Measurements from ENCODE around the gene CIDEB.
"Not testable (repeated sequence)": the region's sequence is repeated elsewhere in the genome, so short reads cannot be mapped to it uniquely, and the experiment has no call there.

CIDEB gene

DNA sequence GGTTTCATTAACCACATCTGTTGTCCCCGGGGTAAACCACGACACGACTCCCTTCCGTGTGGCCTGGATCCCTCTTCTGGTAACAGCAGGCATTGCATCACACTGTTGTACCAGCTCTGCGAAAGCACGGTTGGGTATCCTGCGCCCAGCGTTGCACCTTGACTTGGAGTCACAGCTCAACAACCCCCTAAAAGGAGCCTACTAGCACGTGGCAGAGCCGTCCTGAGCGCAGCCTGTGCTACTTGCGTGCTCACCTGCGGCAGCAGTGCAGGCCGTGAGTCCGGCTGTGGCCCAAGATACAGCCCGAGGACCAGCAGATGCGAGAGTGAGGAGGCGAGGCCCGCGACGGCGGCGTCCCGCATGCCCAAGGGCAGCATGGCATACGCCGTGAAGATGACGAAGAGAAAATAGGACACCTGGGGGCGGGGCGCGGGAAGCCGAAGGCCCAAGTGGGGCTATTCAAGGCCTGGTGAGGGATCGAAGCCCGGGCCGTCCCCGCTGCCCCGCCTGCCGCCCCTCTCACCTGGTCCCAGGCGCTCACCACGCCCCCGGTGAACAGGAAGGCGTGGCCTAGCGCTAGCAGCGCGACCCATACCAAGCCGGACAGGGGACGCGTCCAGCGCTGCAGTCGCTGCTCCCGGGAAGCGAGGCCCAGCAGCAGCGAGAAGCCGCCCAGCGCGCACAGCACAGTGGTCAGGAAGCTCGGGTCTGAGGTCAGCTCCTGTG is 24.7 kb upstream of the CIDEB start:
- DNase-seq (ENCODE audit: low spot score) = peak; percentile 85

DNA sequence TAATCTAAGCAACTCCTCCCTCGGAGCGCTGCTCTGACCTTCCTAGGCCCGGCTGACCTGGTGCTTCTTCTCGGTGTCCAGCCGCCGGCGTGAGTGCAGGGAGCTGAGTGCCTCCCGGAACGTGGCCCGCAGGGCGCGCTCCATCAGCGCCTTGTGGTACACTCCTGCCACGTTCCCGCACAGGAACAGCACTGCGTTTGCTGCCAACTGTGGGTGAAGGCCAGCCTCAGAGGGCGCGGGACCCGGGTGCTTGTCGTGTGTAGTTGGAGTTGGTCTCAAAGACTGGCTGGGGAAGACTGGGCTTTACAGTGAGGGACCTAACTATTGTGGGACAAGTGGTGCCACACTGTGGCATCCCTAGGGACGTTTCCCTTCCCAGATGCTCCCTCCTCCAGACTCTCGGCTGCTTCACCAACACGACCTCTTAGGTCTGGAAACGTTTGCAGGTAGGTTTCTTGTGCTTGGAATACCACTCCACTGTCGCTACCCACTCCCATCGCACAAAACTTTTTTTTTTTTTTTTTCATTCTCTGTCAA is 24.0 kb upstream of the CIDEB start:
- DNase-seq (ENCODE audit: low spot score) = no peak

DNA sequence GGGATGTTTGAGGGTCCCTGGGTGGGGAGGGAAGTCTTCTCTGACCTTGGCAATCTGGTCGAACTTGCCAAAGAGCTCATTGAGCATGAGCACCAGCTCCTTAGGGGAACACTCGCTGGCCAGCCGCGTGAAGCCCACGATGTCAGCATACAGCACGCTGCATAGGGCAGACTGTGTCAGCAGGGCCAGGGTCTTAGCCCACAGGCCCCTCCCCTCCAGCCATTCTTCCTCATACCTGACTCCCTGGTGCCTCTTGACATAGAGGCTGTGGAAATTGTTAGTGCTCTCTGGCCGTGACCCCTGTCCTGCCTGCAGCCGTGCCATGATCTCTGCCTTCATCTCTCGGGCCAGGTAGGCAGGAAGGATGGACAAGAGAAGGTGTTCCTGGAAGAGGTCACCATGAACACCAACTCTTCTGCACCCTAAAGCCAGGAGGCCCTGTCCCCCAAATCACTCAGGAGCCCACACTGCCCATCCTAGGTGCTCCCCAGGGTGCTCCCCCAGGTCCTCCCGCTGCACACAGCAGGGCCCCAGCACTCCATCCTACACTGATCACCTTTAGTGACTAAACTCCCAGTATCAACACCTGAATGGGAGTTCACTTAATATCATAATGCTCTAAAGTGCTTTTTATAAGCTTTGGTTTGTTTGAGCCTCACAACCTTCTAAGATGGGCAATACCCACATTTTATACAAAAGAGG is 23.3 kb upstream of the CIDEB start:
- DNase-seq (ENCODE audit: low spot score) = no peak

DNA sequence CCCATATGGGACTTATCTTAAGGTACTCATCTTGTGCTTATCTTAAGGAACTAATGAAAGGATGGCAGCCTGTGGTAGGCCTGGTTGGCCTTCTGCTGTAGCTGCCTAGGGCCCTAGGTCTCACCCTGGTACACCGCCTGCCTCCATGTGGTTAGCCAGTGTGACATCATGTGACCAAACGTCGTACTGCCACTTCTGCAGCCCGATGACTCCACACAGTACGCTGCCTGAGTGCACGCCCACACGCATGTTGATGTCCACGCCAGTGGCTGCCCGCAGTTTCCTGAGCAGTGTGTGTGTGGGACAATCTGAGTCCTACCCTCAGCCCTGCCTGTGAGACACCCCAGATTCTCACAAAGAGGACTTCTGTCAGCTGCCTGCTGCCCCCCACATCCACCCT is 22.0 kb upstream of the CIDEB start:
- DNase-seq (ENCODE audit: low spot score) = no peak

DNA sequence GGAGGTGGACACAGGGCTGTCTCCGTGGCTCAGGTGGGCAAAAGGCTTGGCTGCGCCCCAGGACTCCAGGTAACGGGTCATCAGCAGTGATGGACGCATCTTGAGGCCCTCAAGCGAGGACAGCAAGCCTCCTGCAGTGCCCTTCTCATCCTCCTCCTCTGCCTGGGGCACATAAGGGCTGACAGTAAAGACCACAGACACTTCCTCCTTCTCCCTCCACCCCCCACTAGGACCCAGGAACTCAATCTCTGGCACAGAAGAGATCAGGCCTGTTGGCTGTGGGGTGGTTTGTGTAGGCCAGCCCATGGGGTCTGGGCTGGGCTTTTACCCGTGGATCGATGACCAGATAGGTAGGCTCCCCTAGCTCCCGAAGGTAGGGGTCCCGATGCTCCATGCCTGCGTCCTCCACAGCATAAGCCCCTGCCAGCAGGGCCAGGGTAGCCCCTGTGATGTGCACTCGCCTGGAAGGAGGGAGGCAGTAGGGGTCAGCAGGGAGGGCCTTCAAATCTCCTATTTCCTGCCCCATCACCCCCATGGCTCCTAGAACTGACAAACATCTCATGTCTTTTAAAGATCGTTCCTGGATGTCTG is 21.4 kb upstream of the CIDEB start:
- DNase-seq (ENCODE audit: low spot score) = no peak

DNA sequence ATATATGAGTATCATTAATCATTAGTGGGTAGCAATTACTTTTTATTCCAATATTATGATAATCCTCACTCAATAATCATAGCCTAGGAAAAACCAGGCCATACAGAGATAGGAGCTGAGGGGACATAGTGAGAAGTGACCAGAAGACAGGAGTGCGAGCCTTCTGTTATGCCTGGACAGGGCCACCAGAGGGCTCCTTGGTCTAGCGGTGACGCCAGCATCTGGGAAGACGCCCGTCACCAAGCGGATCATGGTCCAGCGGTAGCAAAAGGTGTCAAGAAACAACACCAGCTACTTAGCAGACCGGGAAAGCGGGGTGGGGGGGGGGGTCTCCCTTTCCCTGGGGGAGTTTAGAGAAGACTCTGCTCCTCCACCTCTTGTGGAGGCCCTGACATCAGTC is 20.1 kb upstream of the CIDEB start:
- DNase-seq (ENCODE audit: low spot score) = not testable (repeated sequence)

DNA sequence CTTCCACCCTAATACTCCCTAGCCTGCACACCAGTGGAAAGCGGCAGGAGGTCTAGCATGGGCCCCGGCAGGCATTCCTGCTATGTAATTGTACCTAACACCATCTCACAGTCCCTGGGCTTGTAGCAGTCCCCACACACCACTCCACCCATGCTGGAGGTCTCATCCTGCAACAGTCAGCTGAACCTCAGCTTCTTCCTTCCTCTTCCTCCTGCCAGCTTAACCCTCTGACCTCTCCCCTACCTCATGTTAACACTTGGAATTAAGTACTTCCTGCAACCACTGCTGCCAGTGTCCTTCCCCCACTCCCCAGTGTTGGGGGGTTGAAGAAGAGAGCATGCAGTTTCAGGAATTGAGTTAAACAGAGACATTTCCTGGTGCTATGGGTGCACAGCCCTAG is 19.5 kb upstream of the CIDEB start:
- no peak for DNase-seq (ENCODE audit: low spot score)

DNA sequence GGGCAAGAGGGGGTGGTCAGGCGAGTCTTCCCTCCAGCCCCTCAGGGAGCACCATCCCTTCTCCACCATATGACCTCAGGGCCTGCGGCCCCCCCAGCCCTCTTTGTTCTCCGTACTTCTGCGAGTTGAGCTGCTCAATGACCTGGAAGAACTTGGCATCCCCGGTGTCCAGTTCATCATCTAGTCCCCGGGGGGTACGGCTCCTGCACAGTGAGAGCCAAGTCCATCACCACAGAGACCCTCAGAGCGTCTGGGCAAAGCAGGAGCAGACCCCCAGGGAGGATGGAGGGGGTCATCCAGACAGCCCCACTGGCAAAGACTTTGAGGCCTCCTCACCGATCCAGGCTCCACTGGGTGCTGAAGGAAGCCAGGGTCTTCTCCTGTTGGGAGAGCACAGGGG is 18.2 kb upstream of the CIDEB start:
- DNase-seq (ENCODE audit: low spot score) = no peak

DNA sequence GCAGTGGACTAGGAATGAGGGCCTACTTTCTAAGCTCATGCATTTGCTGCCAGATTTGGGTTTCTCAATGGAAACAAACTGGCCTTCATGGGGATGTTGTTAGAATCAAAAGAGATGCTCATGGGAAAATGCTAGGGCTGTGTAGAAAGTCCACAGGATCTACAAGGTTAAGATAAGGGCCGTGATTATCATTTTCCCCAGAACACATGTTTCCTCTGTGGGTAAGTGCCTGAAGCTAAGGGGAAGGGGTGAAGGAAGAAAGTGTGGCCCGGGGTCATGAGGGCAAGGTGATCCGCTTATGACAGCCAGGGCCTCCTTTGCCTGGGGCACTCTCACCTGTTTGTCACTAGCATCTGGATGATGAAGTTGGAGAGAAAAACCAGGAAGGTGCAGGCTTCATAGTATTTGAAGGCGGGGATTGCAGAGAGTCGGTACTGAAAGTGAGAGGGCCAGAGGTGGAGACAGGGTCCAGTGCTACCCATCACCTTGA is 17.3 kb upstream of the CIDEB start:
- DNase-seq (ENCODE audit: low spot score) = no peak

DNA sequence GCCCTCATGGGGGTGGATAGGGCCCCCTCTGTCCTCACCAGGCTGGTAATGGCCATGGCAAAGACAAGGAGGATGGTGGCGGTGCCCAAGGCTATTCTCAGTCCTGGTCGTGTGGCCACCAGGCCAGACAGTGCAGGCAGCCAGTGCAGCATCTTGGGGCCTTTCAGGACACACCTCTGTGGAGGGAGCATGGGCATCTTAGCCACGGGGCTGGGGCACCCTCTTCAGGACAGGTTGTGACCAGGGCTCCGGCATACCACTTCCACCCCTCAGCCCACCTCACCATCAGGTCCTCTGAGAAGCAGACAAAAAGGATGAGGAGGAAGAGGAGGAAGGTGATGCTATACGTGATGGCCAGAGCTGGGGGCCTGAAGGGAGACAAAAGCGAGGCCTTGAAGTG is 16.2 kb upstream of the CIDEB start:
- DNase-seq (ENCODE audit: low spot score) = no peak

DNA sequence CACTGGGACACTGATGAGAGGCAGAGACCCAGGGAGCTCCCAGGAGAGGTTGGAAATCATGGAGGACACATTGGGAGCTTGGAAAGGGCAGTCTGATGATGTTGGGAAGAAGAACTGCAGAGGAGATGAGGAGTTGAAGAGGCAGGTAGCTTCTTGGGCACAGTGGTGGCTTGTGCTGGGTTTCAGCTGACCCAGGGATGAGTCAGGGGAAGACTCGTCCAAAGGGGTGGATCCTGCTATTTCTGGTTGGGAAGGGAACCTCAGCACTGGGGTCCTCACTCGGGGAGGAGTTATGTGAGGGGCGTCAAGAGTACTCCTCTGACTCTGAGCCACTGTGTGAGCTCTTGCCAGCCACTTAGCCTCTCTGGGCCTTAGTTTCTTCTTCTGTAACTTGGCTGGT is 15.6 kb upstream of the CIDEB start:
- no peak for DNase-seq (ENCODE audit: low spot score)

DNA sequence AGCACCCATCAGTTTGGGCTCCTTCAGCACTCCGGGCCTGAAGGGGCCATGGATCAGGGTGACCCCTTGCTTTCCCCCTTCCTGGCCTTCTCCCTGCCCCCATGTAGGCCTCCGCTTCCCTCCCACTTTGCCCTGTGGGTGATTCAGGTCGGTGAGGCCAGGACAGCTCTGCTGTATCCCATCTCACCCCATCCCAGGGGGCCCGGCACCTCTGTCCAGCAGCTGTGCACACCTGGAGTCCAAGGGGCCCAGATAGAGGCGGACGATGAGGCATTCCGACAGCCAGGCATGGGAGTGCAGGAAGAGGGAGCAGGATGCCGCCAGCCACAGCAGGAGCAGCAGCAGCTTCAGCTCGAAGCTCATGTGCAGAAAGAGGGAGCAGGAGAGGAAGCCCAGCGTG is 14.9 kb upstream of the CIDEB start:
- no peak for DNase-seq (ENCODE audit: low spot score)

DNA sequence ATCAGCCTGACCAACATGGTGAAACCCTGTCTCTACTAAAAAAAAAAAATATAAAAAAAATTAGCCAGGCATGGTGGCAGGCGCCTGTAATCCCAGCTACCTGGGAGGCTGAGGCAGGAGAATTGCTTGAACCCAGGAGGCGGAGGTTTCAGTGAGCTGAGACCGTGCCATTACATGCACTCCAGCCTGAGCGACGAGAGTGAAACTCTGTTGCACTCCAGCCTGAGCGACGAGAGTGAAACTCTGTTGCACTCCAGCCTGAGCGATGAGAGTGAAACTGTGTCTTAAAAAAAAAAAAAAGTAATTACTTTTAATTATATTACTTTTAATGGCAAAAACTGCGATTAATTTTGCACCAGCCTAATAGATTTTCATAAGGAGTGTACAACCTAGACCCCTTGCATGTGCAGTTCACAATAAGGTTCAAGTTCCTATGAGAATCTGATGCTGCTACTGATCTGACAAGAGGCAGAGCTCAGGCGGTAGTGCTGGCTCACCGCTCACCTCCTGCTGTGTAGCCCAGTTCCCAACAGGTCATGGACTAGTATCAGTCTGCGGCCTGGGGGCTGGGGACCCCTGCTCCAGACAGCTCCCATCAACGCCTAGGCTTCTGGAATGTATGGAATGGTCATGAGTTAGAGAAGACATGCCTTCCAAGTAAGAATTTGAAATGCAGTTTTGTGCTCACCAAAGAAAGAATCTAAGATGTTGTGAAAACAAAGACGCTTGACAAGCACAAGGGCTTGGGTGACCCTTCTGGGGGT is 13.6 kb upstream of the CIDEB start:
- DNase-seq (ENCODE audit: low spot score) = no peak

DNA sequence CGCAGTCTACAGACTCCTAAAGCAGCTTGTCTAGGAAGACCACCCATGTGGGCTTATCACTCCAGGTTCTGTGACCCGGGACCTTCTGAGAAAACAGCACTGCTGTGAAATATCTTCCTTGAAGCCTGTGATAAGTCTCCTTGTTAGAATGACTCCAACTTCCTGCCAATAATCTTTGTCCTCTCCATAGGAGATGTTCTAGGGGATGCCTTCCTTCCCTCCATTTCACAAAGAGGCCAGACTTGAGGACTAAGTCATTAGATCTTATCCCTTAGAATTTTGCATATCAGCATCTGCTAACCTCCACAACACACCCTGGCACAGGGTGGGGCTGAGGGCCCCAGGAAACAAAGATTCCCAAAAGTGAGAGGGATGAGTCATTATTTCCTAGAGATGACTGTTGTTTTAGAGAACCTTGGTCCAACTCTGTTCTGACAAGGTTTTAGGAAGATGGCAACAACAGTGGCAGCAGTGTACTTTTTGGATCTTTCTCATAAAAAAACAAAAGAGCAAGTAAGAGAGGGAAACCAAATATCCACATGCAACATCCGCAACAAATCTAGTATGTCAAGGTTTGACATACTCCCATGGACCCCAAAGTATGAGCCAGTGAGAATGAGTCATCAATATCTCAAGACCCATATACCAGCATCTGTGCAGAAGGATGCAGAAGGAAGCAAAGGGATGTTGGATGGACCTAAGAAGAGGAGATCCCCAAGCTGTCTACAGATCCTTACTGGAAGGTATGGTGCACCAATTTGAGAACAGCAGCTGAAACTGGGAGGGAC is 9.6 kb upstream of the CIDEB start:
- peak; percentile 65 for DNase-seq (ENCODE audit: low spot score)

DNA sequence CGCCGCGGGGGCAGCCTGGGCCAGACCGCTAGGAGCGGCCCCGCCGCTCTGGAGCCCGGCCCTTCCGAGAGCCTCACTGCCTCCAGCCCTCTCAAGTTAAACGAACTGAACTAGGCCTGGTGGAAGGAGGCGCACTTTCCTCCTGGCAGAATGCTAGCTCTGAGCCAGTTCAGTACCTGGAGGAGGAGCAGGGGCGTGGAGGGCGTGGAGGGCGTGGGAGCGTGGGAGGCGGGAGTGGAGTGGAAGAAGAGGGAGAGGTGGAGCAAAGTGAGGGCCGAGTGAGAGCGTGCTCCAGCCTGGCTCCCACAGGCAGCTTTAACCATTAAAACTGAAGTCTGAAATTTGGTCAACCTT is 8.8 kb upstream of the CIDEB start:
- DNase-seq (ENCODE audit: low spot score) = no peak

DNA sequence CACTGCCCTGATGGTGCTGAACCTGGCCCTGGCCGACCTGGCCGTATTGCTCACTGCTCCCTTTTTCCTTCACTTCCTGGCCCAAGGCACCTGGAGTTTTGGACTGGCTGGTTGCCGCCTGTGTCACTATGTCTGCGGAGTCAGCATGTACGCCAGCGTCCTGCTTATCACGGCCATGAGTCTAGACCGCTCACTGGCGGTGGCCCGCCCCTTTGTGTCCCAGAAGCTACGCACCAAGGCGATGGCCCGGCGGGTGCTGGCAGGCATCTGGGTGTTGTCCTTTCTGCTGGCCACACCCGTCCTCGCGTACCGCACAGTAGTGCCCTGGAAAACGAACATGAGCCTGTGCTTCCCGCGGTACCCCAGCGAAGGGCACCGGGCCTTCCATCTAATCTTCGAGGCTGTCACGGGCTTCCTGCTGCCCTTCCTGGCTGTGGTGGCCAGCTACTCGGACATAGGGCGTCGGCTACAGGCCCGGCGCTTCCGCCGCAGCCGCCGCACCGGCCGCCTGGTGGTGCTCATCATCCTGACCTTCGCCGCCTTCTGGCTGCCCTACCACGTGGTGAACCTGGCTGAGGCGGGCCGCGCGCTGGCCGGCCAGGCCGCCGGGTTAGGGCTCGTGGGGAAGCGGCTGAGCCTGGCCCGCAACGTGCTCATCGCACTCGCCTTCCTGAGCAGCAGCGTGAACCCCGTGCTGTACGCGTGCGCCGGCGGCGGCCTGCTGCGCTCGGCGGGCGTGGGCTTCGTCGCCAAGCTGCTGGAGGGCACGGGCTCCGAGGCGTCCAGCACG is 8.2 kb upstream of the CIDEB start:
- DNase-seq (ENCODE audit: low spot score) = no peak

DNA sequence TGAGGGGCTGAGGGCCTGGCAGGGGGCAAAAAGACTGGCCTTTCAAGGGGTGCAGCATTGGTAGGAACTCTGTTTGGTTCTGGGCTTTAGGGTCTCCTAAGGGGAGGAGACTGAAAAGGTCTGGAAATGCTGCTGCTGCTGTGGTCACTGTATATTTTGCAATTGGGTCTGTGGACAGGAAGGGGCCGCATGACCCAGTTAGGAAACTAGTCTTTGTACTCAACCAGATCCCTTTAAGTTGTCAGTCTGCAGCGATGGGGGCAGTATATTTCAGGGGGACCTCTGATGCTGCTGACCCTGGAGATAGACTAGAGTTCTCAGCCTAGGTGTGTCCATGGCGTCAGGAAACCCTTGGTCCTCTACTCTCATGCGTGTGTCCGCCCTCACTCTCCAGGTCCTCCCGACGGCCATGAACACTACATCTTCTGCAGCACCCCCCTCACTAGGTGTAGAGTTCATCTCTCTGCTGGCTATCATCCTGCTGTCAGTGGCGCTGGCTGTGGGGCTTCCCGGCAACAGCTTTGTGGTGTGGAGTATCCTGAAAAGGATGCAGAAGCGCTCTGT is 7.5 kb upstream of the CIDEB start:
- DNase-seq (ENCODE audit: low spot score) = no peak

DNA sequence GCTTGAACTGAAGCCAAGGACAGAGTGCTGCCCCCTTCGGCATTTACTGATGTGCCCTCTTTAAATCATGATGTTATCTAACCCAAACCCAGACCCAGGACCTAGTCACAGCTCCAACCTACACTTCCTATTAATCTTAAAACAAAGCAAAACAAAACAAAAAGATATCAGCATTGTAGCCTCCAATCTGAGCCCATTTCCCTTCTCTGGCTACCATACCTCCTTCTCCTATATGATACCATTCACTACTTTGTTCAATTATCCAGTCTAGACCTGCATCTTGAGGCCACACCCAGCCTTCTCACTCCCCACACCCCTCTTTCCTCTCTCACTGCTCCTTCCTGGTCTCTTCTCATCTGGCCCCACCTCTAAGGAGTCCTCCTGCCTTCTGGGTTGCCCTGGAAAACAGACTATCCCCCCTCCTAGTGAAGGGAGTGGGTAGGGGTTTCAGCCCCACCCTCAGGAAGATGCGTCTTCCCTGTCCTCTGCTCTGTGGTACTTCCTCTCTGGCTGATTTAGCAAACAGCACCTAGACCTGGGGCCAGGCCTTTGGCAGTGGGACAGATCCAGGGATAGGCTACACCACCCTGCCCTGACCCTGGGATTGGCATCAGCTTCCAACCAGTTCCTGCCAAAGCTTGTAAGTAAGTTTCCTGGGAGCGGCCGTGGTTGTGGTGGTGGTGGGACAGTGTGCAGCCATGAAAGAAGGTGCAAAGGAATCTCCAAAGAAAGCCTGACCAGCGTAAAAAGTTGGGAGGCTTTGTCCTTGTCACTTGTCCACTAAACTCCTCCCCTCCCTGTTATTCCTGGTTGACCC is 6.8 kb upstream of the CIDEB start:
- no peak for DNase-seq (ENCODE audit: low spot score)

DNA sequence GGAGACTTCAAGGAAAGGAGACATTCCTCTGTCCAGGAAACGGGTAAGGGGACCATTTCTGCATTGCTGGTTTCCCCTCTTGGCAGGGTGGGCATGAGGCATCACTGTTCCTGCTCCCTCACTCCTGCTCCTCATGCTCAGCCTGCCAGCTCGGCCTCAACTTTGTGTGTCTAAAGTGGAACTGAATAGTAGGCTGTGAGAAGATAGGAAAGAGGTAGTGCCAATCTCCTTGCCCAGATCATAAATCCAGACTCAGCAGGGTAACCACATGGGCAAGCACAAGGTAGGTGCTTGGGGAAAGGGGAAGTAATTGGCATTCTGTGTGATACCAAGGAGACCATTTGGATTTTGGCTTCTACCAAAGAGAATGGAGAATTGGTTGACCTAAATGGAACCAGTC is 6.1 kb upstream of the CIDEB start:
- DNase-seq (ENCODE audit: low spot score) = no peak

Measured in AG08395 (cell line).